HUDEP-2 (cell line): ENCODE measurements around the gene GPRIN3.
"Not testable (repeated sequence)": the region's sequence is repeated elsewhere in the genome, so short reads cannot be mapped to it uniquely, and the experiment has no call there.

Source experiments
- DNase-seq, 76 experiments: peaks; one replicate each; lab custom pipeline; 2025; ENCODE audit not compliant: unreplicated experiment in 76 of 76; lab: John Stamatoyannopoulos, UW

Gene GPRIN3

DNA sequence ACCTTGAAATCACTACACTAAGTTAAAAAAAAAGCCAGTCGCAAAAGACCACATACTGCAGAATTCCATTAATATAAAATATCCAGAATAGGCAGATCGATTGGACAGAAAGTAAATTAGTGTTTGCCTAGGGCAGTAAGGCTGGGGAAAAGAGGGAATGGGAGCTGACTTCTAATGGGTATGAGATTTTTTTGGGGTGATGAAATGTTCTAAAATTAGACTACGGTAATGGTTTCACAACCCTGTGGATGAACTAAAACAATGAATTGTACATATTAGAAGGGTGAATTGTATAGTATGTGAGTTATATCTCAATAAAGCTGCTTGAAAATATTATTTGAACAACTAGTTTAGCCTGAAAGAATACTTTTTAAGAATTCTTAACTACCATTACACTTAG, 6.7 kb upstream of the GPRIN3 start:
- DNase-seq, result no peak

DNA sequence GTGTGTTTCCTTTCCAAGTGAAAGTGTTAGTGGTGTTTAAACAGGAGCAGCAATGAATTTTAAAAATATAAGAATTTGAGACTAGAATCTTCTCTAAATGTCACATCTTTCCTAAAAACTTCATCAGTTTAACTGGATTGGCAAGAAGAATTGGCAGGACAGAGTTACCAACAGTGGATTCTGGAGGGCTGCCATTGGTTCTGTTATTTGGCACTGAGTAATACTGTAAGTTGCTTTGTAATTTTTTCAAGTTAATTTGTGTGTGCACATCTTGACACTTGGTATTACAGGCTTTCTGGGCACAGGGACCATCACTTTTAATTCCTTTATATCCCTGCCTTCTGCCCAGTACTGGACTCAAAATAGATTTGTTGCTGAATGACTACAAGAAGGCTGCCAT, 4.5 kb upstream of the GPRIN3 start:
- DNase-seq, result no peak

DNA sequence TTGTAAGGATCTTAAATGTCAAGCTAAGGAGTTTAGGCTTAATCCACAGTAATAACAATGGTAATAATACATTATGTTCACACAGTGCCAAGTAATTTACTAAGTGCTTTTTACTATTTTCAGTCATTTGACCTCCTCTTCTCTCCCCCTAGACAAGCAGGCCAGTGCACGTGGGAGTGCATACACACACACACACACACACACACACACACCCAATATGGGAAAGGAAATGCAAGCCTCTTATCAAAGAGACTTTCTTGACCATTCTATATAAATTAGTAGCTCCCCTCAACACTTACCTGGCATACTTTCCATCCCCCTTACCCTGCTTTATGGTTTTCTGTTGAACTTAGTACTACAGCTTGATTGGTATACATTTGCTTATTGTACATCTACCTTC, 3.8 kb upstream of the GPRIN3 start:
- DNase-seq, result no peak

DNA sequence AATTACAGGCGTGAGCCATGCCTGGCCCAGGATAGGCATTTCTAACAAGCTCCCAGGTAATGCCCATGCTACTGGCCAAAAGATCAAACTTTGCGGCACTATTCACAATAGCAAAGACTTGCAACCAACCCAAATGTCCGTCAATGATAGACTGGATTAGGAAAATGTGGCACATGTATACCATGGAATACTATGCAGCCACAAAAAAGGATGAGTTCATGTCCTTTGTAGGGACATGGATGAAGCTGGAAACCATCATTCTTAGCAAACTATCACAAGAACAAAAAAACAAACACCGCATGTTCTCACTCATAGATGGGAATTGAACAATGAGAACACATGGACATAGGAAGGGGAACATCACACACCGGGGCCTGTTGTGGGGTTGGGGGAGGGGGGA, 1.6 kb upstream of the GPRIN3 start:
- not testable (repeated sequence) for DNase-seq

DNA sequence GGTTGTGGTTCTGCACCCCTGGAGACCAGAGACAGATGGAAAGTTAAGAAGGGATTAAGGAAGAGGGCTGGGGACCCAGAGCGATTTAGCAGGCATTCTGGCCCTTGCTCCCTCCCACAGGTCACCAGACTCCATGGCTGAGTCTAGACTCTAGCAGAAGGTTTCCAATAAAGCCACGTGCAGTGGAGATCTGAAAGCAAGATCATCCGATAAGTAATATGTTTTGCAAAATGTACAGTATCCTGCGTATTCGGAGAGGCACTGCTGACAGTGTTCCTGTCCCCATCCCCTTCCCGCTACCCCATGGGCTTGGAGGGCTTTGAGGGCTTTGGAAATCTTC, 531 bp upstream of the GPRIN3 start:
- DNase-seq, result no peak

DNA sequence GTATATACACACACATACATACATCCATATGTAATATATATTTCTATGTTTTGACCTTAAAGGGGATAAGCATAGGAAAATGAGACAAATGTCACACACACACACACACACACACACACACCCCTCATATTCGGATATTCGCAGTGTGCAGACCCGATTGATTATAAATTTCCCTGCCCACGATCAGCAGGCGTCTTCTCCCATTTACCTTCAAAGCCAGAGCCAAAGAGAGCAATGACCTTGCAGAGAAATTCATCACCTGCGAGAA, 488 bp downstream of the GPRIN3 start:
- DNase-seq, result no peak

DNA sequence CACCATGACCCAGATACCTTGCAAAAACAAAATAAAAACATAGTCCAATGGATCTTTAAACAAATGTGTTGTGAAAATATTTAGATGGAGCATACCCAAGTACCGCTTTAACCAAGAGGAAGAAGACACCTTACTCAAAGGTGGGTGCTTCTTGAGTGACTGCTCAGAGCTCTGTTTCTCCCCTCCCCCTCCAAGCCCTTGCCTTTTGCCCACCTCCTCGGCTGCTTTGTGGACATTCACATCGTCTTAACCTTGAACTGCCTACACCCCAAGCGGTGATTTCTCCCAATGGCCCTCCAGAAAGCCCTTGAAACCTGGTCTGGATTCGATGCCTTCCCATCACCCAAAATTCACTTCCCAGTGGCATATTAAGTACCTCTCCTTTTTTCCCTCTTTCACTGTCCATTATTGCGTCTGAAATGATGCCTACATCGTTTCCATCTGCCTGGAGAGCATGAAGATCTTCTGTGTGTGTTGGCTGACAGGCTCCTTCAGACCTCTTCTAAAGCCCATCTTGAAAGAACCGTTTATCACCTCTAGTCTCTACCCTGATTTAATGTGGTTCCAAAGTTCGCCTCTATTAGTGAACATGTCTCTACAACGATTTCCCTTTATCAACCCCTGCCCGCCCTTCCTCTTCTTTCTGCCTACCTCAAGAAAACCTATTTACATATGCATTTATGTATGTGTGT, 968 bp downstream of the GPRIN3 start:
- no peak for DNase-seq

DNA sequence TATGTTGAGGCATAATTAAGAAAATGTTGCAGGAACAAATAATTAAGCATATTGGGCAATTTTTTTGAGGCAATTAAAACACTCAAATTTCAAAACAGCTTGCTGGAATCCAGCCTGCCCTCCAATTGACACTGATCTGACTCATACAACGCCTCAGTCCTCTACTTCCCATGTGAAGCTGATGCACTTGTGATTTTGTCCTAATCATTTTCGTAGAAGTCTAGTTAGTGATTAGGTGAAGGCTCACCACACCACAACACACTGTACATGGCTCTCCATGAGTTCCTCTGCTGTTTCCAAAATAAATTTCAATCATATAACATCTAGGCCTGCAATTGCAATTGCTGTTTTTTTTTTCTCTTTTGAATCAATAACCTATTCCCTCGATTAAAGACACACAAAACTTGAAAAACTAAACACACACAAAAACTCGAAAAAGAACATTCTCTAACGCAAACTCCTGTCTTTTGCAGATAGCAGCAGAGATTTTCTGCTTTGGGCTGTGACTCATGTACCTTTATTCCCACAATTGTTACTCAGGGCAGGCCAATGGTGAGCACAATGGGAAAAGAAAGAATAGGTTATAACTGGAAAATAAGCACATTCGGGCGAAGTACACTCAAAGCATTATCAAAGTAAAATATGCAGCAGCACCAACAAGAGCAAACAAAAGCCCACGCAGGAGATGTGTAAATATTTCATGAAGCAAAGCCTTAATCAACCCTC, 1.7 kb downstream of the GPRIN3 start:
- no peak for DNase-seq

DNA sequence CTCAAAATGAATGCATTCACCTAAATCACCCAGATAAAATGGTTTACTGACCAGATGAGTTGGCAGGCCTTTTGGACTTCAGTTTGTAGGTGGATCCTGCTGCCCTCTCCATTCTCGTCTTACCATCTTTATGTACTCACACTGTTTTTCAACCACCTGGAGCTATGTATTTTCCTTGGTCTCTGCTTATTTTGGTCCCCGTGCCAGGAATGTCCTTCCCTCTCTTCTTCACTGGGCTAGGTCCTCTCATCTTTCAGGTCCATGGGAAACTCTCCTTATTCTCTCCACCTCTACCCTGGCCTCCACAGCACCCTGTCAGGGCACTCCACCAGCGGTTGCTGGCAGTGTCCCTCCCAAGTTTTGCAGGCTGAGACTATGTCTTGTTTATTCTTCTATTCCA, 2.6 kb downstream of the GPRIN3 start:
- DNase-seq, result no peak

DNA sequence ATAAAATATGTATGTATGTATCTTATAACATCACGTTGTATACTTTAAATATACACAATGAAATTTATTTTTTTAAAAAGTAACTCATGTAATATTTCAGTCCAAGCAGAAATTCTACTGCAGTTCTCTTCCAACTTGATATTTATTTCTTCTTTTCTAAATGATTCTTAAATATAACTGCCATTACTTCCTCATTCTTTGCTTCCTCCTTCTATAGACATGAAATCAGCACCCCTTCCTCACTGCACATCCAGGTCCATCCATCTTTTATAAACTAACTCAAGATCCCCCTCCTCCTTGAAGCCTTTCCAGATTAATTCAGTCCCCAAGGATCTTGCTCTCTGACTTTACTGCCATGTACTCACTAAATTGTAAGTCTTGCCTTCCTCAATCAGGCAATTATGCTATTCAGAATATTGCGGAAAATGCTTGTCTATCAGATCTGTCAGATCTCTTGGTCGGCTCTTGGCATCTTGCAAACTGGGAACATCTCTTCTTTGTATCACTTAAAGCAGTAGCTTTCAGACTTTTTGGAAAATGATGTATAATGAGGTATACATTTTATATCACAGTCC, 3.7 kb downstream of the GPRIN3 start:
- no peak for DNase-seq

DNA sequence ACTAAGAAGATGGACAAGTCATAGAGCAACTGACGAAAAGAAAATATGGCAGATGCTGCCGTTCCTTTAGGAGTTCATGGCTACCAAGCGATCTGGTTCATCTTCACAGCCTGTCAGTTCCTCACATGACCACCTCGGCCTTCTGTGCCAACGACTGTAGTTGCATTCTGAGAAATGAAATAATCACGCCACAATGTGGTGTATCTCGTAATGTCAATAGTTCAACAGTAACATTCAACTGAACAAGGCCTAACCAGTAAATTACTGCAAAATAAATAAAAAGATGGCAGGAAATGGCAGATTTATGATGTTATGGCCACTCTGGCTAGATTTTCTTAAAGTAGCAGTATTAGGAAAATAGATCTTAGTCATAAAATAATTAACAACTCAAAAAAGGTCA, 4.4 kb downstream of the GPRIN3 start:
- no peak for DNase-seq

DNA sequence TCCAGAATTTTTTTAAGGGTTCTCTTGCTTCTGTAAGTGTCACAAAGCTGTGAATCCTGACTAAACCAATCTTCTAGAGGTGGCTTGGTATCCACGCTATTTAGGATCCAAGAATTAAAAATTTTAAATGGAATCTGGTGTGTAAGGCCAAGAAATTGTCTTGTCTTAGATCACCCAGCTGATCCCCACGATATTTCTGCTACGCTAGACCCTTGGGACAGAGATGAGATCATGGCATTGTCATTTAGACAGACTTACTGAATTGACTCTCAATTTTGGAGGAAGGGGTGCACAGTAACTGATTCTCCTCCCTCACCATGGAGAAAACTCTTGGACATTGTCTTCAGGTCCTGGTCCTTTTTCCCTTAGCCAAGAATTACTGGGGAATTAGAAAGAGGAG, 5.7 kb downstream of the GPRIN3 start:
- DNase-seq, result no peak

DNA sequence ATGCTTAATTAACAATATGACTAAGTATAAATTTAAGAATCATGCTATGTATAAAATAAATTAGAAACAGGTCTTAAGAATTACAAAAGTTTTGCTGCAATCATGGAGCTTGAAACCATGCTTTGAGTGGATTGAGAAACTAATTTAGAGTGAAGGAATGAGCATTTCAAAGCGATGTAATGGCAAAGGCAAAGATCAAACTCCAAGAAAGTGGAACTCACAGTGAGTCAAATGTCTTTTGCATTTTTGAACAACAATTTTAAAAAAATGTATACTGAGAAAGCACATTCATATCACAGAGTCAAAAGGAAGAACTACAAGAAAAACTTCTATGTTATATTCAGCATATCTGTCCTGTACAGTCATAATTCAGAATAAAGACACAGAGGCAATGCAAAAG, 6.6 kb downstream of the GPRIN3 start:
- DNase-seq, result no peak

DNA sequence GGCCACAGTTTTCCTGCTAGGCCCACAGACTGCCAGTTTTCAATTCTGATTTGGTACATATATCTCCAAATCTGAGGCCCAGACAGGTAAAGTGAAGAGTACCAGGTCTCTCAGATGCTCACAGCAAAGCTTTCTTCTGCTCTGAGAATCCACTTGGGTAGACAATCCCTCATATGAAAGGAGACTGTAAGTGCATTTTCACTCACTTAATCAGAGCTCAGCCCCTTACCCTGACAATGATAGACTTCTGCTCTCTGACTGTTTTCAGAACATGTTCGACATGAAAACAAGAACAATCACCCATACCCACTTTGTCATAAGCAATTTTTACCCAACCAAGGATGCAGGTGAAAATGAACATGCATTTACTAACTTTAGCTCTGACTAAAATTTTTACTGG, 7.1 kb downstream of the GPRIN3 start:
- no peak for DNase-seq

DNA sequence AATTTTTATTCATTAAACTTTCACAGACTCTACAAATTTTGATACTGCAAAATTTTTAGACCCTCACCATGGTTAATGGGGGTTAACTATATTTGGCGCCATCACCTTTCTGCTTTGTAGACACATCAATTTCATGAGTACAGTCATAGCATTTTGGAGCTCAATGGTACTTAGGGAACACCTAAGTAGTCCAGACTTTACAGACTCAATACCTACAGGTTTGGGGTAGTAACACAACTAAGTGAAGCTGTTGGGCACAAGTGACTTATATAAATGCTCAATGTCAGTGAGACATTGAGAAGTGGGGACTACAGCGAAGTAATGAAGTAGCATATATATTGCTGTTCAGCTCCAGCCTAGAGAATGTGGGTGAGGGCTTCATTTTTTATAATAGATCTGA, 7.5 kb downstream of the GPRIN3 start:
- no peak for DNase-seq

DNA sequence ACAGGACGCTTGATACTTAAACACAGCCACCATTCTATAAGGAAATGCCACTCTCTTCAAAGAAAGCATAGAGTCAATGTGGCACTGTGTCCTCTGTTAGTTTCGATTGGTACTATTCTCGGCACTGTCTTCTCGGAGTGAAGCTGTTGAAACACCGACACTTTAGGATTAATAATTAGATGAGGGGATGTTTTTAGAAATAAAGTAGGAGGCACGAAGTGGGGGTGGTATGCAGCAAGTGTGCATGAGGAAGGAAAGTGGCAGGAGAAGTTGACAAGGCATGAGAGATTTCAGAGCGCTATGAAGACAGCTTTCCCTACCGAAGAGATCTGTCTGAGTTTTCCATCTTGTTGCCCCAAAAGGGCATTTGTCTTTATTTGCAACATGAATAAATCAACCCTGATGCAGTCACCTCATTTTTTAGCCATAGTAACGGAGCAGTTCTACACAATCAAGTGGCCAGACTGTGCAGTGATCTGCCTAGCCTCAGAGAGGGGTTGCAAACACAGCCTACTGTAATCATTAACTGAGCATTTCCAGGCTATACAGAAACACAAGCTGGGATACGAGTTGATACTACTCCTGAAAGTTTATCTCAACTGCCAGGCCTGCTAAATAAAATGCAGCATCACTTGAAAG, 8.3 kb downstream of the GPRIN3 start:
- DNase-seq, result no peak

DNA sequence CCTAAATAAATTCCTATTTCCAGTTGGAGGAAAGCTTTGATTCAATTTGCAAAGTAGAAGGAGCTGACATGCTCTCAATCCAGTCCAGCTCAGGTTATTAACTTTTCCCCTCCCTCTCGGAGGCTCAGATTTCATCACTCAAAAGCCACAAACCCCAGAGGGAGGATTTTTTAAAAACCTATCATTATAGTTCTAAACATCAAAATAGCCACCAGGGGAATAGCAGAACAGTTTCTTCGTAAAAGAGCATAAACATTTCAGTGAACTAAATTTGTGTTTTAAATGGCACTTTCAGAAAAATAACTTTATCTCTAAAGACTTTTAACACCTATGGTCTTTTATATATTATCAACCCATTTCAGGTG, 8.8 kb downstream of the GPRIN3 start:
- no peak for DNase-seq

DNA sequence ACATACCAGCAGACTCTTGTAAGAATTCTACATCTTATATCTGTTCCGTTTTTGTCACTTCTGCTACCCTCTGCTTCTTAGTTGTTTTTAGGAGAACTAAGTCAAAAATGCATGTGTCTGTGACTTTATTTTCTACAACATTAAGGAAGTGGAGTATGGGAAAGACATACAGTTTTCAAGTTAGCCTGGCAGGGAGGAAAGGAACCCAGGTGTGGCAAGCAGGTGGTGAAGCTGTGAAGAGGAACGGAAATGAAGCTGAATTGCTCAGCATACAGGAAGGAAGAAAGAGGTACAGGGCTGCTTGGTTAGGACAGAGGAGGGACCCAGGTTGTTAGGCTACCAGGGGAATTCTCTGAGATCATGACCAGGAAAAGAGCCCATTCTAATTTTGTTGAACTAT, 9.4 kb downstream of the GPRIN3 start:
- DNase-seq, result no peak

DNA sequence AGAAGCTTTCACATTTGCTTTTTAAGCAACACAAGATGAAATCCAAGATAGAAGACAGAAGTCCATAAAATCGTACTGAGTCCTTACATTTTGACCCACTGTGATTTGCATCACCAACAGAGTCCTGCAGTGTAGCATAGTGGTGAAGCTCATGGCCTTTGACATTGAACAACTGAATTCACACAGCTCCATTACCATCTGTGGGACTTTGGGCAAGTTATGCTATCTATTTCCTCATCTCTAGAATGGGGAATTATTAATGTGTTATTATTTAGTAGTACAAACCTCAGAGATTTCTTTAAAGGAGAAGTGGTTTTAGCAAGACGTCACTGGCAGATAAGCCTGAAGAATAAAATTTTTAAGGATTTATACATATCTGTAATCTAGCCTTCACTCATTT, 10.7 kb downstream of the GPRIN3 start:
- no peak for DNase-seq

DNA sequence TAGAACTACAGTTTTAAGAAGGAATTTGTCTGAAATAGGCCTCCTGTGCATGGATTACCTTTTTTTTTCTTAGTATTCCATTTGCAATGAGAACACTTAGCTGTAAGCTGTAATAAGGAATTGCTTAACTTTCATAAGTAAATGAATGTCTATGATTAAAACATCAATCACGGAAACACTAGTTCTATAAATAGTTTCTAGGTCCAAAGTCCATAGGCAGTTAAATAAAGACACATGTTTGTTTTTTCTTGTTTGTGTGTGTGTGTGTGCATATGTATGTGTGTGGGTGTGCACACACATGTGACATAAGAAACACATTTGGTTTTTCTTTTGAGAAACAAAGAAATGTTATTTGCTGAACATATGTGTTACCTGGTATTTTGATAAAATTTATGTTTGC, 11.2 kb downstream of the GPRIN3 start:
- DNase-seq, result no peak

DNA sequence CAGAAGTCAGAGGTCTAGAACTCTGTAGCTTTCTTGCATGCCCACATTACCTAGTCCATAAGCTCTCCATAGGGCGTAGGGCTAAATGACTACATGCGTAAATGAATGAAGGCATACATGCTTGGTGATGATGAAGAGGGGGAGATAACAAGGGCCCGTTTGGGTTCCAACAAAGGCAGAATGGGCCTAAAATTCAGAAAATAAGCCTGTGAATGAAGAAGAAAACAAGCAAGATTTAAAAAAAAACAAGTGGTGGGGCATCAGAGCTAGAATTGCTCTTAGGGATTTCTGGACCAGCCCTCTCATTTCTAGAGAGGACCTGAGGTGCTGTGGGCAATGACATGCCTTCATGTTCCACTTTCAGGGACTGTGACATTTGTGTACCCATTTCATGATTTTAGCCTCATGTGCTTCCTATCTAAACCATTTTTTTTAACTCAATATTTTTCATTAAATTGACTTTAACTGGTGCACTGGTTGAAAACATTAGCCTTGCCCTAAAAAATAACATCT, 12.1 kb downstream of the GPRIN3 start:
- no peak for DNase-seq
